Vagina (tissue), 2 donors: ENCODE results near the gene LRRC75B. TPM values are rescaled to one million over a fixed set of nuclear protein-coding genes. Genes with fewer than 3 reads are reported as not detected.
"Not testable (repeated sequence)": the region's sequence is repeated elsewhere in the genome, so short reads cannot be mapped to it uniquely, and the experiment has no call there.

Experiments
- DNase-seq, 2 donors: peaks; one replicate each; pipeline ENCODE4 v3.0.0-alpha.2; 2017; ENCODE audit errors: extremely low spot score in 2 of 2
- H3K27ac ChIP-seq: fragments of 200-600 bp; sonication (generic); one replicate; pipeline ENCODE4 v1.5.1; 2019
- H3K27me3 ChIP-seq: fragments of 200-600 bp; sonication (generic); one replicate; pipeline ENCODE4 v1.5.1; 2019
- H3K36me3 ChIP-seq, 2 donors: fragments of 200-600 bp; sonication (generic); one replicate each; pipeline ENCODE4 v1.5.1; 2017 to 2019
- H3K4me1 ChIP-seq: fragments of 200-600 bp; sonication (generic); one replicate; pipeline ENCODE4 v1.5.1; 2019
- H3K4me3 ChIP-seq, 2 donors: fragments of 200-600 bp; sonication (generic); 1 replicate in 1 of 2; 2 replicates in 1 of 2; pipeline ENCODE4 v1.5.1; 2016 to 2019
- H3K9me3 ChIP-seq: fragments of 200-600 bp; sonication (generic); one replicate; pipeline ENCODE4 v1.5.1; 2019
- POLR2A ChIP-seq, 2 donors: fragments of 450-650 bp; IDR thresholded peaks; one replicate each; pipeline ENCODE4 v1.6.1; 2017; ENCODE audit warnings: antibody characterized with exemption in 2 of 2, mild to moderate bottlenecking in 2 of 2, moderate library complexity in 2 of 2
- POLR2AphosphoS5 ChIP-seq, 2 donors: sonication (generic); formaldehyde crosslinking; IDR thresholded peaks; one replicate each; pipeline ENCODE4 v1.9.0; 2017; ENCODE audit warnings: antibody characterized with exemption in 2 of 2, mild to moderate bottlenecking in 2 of 2, low read depth in 1 of 2; ENCODE audit not compliant: insufficient read depth in 1 of 2
- intact Hi-C: fragments of 100-400 bp; cut with DNase I; formaldehyde crosslinking; loops from one replicate; pipeline ENCODE4 v1.15.1; 2023
- total RNA-seq: library from RNA; depleted of rRNA; stranded (reverse); fragments of >200 nt; gene quantifications from one replicate; pipeline ENCODE4 v1.2.3, GENCODE V29; 2016
- TF ChIP-seq, protein P1 (sequence below), 3 experiments: fragments of 450-650 bp in 2 of 3; fragments of 200-600 bp in 1 of 3; sonication (generic) in 1 of 3; IDR thresholded peaks; one replicate each; pipeline ENCODE4 v1.5.1; 2017 to 2019; ENCODE audit warnings: antibody characterized with exemption in 3 of 3, mild to moderate bottlenecking in 2 of 3, moderate library complexity in 2 of 3

LRRC75B gene
- total RNA-seq, 1 donor from 2014 or later = 17.9 TPM

DNA sequence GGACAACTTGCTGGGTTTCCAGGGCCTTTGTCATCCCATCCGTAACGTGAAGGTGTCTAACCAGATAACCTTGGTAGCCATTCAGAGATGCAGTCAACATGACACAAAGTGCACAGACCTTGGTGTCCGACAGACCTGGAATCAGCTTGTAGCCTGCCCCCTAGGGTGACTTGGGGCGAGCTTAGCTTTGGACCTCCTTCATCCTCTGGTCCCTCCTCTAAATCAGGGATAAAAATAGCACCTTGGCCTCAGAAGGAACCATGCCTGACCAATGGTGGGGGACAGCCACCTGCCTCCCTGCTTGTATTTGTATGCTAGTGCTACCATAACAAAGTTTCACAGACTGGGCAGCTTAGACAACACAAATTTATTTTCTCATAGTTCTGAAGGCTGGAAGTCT lies 33.4 kb downstream of the LRRC75B start:
- Histone ChIP-seq H3K36me3 (peaks cover 0 to 24% of the 10 kb centered on the region in 2 donors), H3K27me3 (no peaks in the 10 kb centered on the region), H3K4me3 (no peak overlapping the region), H3K27ac (no peak overlapping the region), H3K4me1 (peaks cover 41% of the 10 kb centered on the region), H3K9me3 (no peaks in the 10 kb centered on the region)
- intact Hi-C loops = no loop called here
- DNase-seq = no peak
- TF ChIP-seq POLR2A (IDR thresholded peaks at IDR 0.05) (no peak), POLR2AphosphoS5 (IDR thresholded peaks at IDR 0.05; ENCODE audit: insufficient read depth in 1 of 2, low read depth in 1 of 2) (no peak)
- TF ChIP-seq, protein P1, sequence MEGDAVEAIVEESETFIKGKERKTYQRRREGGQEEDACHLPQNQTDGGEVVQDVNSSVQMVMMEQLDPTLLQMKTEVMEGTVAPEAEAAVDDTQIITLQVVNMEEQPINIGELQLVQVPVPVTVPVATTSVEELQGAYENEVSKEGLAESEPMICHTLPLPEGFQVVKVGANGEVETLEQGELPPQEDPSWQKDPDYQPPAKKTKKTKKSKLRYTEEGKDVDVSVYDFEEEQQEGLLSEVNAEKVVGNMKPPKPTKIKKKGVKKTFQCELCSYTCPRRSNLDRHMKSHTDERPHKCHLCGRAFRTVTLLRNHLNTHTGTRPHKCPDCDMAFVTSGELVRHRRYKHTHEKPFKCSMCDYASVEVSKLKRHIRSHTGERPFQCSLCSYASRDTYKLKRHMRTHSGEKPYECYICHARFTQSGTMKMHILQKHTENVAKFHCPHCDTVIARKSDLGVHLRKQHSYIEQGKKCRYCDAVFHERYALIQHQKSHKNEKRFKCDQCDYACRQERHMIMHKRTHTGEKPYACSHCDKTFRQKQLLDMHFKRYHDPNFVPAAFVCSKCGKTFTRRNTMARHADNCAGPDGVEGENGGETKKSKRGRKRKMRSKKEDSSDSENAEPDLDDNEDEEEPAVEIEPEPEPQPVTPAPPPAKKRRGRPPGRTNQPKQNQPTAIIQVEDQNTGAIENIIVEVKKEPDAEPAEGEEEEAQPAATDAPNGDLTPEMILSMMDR (IDR thresholded peaks at IDR 0.05) = no peak

GRCh38 chr22:24555165-24556039 lies 37.5 kb downstream of the LRRC75B start, which contains the start of gene SNRPD3:
Gene SNRPD3, plus strand, starts transcription at chr22:24555999. Its CDS starts 1,676 bp downstream, at chr22:24557675.
- TF ChIP-seq, protein P1 (IDR thresholded peaks at IDR 0.05) = peak in 1 of 3 experiments; percentile 30
- TF ChIP-seq POLR2A (IDR thresholded peaks at IDR 0.05) = peak in 1 of 2 donors; percentile 34
- peak; percentile 96 to 97 for TF ChIP-seq POLR2AphosphoS5 (IDR thresholded peaks at IDR 0.05; ENCODE audit: insufficient read depth in 1 of 2, low read depth in 1 of 2)
- intact Hi-C loops = no loop called here
- Histone ChIP-seq H3K4me1 (peaks cover 55% of the 10 kb centered on the region), H3K27me3 (no peaks in the 10 kb centered on the region), H3K4me3 (peak within 1 kb of the TSS; percentile 76 to 94), H3K27ac (peak within 1 kb of the TSS; percentile 99), H3K36me3 (peaks cover 0 to 13% of the 10 kb centered on the region in 2 donors), H3K9me3 (no peaks in the 10 kb centered on the region)
- peak in 1 of 2 donors; percentile 99 for DNase-seq

- H3K9me3 ChIP-seq = no peaks in the 10 kb centered on the region
- peak within 1 kb of the TSS; percentile 76 to 94 for H3K4me3 ChIP-seq
- peak in 1 of 2 donors; percentile 83 for TF ChIP-seq POLR2A (IDR thresholded peaks at IDR 0.05)
- TF ChIP-seq, protein P1 (IDR thresholded peaks at IDR 0.05) = no peak
- H3K27me3 ChIP-seq = no peaks in the 10 kb centered on the region
- no peak for DNase-seq
- peak within 1 kb of the TSS; percentile 99 for H3K27ac ChIP-seq
- H3K36me3 ChIP-seq = peaks cover 0 to 11% of the 10 kb centered on the region in 2 donors
- peaks cover 55% of the 10 kb centered on the region for H3K4me1 ChIP-seq
- intact Hi-C loops = no loop called here
These were observed 38.3 kb downstream of the LRRC75B start, which contains the start of gene GUCD1 for GRCh38 chr22:24554313-24555164. Gene GUCD1, minus strand, starts transcription at chr22:24555138. Its CDS starts 147 bp downstream, at chr22:24554991.

DNA sequence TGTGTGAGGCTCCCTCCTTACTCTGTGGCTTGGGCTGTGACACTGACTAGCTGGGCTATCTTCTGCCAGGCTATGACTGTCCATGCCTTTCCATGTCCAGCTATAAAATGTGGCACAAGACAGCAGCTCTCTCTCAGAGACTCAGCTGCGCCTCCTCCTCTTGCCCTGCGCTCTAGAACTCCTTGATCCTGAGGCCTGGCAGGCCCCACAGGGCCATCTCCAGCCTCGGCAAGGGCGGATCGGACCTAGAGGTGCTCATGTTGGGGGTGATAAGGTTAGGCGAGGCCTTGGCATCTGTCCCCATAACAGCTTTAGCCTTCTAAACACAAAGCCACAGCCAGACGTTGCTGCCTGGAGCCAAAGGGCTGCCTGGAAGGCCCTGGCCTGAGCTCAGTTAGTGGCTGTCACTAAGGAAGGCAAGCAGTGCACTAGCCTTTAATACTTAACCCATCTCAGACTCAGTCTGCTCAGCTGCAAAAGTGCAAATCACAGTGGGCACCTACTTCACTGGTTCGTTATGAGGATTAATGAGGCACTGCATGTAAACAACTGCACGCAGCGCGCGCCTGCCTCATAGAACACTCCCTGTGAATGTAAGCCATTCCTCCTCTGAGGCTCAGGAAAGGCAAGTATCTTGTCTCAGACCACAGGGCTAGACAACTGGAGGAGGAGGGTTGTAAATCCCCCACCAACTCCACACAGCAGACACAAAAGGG lies 39.1 kb downstream of the LRRC75B start:
- Histone ChIP-seq H3K9me3 (no peaks in the 10 kb centered on the region), H3K4me3 (peak overlapping the region; percentile 76 to 94), H3K27ac (peak overlapping the region; percentile 73), H3K36me3 (peaks cover 0 to 10% of the 10 kb centered on the region in 2 donors), H3K4me1 (peaks cover 55% of the 10 kb centered on the region), H3K27me3 (no peaks in the 10 kb centered on the region)
- no peak for TF ChIP-seq POLR2A (IDR thresholded peaks at IDR 0.05)
- TF ChIP-seq POLR2AphosphoS5 (IDR thresholded peaks at IDR 0.05; ENCODE audit: insufficient read depth in 1 of 2, low read depth in 1 of 2) = no peak
- TF ChIP-seq, protein P1 (IDR thresholded peaks at IDR 0.05) = no peak
- DNase-seq = no peak
- intact Hi-C loops = no loop called here

- peaks cover 52% of the 10 kb centered on the region for H3K4me1 ChIP-seq
These were observed 40.2 kb downstream of the LRRC75B start for GRCh38 chr22:24552503-24553286.

More at GRCh38 chr22:24552503-24553286, 40.2 kb downstream of the LRRC75B start:
- intact Hi-C loops, H3K4me3 ChIP-seq, H3K27me3 ChIP-seq, DNase-seq, H3K9me3 ChIP-seq: not testable (repeated sequence)
- peak overlapping the region; percentile 73 for H3K27ac ChIP-seq
- H3K36me3 ChIP-seq = peaks cover 0 to 11% of the 10 kb centered on the region in 2 donors
